Measurements from ENCODE around the gene SHCBP1L. TPM values are rescaled to one million over a fixed set of nuclear protein-coding genes. Genes with fewer than 3 reads are reported as not detected.

The SHCBP1L gene
- total and polyA plus RNA-seq, 11 donors = 0.31 TPM; not detected in 10

- H3K4me3 ChIP-seq = no peak overlapping the region
- intact Hi-C loops (cut with DNase I) = no loop called here
- TF ChIP-seq POLR2A (IDR thresholded peaks at IDR 0.05) (no peak), CTCF (IDR thresholded peaks at IDR 0.05) (no peak)
- ATAC-seq (no peak), DNase-seq (no peak)
- no peaks in the 10 kb centered on the region for H3K9me3 ChIP-seq
- no peaks in the 10 kb centered on the region for H3K27me3 ChIP-seq
- H3K36me3 ChIP-seq = no peaks in the 10 kb centered on the region
- 84 to 93% (median 87%) methylated on average over 1 of the region's 1 CpG for WGBS, 4 donors
- no peak overlapping the region for H3K27ac ChIP-seq
- peaks cover 0 to 11% (median 0%) of the 10 kb centered on the region in 12 donors for H3K4me1 ChIP-seq
These were observed 32.9 kb upstream of the SHCBP1L start for GRCh38 chr1:182985876-182986275.

GRCh38 chr1:182984621-182985020, 31.7 kb upstream of the SHCBP1L start:
- no peak overlapping the region for H3K4me3 ChIP-seq
- intact Hi-C loops (cut with DNase I) = no loop called here
- H3K27me3 ChIP-seq = no peaks in the 10 kb centered on the region
- no peaks in the 10 kb centered on the region for H3K9me3 ChIP-seq
- peaks cover 0 to 11% (median 0%) of the 10 kb centered on the region in 12 donors for H3K4me1 ChIP-seq
- 91 to 100% (median 93%) methylated on average over 1 of the region's 1 CpG for WGBS, 4 donors
- no peak overlapping the region for H3K27ac ChIP-seq
- ATAC-seq (no peak), DNase-seq (no peak)
- H3K36me3 ChIP-seq = no peaks in the 10 kb centered on the region
- no peak for TF ChIP-seq CTCF (IDR thresholded peaks at IDR 0.05)
- no peak for TF ChIP-seq POLR2A (IDR thresholded peaks at IDR 0.05)

DNA sequence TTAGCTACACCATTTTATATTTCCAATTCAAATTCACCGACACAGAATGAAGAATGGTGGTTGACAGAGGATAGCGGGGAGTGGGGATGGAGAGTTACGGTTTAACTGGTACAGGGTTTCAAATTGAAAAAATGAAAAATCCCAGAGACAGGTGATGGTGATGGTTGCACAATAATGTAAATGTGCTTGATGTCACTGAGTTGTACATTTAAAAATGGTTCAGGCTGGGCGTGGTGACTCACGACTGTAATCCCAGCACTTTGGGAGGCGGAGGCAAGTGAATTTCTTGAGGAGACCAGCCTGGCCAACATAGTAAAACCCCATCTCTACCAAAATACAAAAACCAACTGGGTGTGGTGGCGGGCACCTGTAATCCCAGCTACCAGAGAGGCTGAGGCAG, 31.2 kb upstream of the SHCBP1L start:
- H3K27me3 ChIP-seq = no peaks in the 10 kb centered on the region
- no peak overlapping the region for H3K27ac ChIP-seq
- intact Hi-C loops (cut with DNase I) = no loop called here
- 95 to 97% (median 96%) methylated on average over 7 of the region's 7 CpGs for WGBS, 4 donors
- no peak overlapping the region for H3K4me3 ChIP-seq
- ATAC-seq = no peak
- no peaks in the 10 kb centered on the region for H3K36me3 ChIP-seq
- peaks cover 0 to 11% (median 0%) of the 10 kb centered on the region in 12 donors for H3K4me1 ChIP-seq
- TF ChIP-seq POLR2A (IDR thresholded peaks at IDR 0.05) = no peak
- TF ChIP-seq CTCF (IDR thresholded peaks at IDR 0.05) = no peak
- H3K9me3 ChIP-seq = no peaks in the 10 kb centered on the region
- DNase-seq = no peak

DNA sequence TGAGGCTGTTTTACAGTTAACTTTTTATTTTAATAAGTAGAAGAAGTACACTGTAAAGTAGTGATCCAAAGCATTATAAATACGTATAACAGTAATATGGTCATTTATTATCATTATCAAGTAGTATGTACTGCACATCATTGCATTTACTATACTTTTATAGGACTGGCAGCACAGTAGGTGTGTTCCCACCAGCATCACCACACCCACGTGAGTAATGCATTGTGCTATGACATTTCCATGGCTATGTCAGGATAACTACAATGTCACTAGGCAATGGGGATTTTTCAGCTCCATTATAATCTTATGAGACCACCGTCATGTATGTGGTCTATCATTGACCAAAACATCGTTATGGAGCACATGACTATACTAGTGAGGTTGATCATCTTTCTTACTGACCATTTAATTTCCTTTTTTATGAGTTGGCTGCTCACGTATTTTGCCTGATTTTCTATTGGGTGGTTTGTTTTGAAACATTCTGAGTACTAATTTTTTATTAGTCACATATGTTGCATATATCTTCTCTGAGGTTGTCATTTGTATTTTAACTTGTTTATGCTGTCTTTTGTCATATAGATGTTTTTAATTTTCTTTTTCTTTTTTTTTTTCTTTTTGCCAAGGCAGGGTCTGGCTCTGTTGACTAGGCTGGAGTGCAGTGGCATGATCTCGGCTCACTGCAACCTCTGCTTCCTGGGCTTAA, 25.3 kb upstream of the SHCBP1L start:
- H3K27me3 ChIP-seq = no peaks in the 10 kb centered on the region
- no peak for ATAC-seq
- no peak for DNase-seq
- H3K36me3 ChIP-seq = no peaks in the 10 kb centered on the region
- H3K9me3 ChIP-seq = no peaks in the 10 kb centered on the region
- TF ChIP-seq CTCF (IDR thresholded peaks at IDR 0.05) (no peak), POLR2A (IDR thresholded peaks at IDR 0.05) (no peak)
- H3K4me1 ChIP-seq = no peaks in the 10 kb centered on the region
- H3K27ac ChIP-seq = no peak overlapping the region
- no peak overlapping the region for H3K4me3 ChIP-seq
- 87 to 92% (median 90%) methylated on average over 6 of the region's 6 CpGs for WGBS, 4 donors
- intact Hi-C loops (cut with DNase I) = no loop called here

Measured in heart left ventricle (tissue), 16 donors.